ENCODE results near the gene CAPN9.

Gene CAPN9

GRCh38 chr1:230828421-230828820, 81.2 kb downstream of the CAPN9 start:
- Histone ChIP-seq H3K9me2 (replicated peaks; ENCODE audit: control insufficient read depth, low read length) (no peaks in the 10 kb centered on the region), H3K4me2 (ENCODE audit: low read length) (no peak overlapping the region), H3K79me2 (ENCODE audit: control insufficient read depth, low read length) (no peaks in the 10 kb centered on the region), H3K27ac (ENCODE audit: low read depth, low read length) (no peak overlapping the region), H3K27me3 (ENCODE audit: control insufficient read depth, low read length) (peaks cover 2% of the 10 kb centered on the region; the same call in 1 of the 2 replicates), H4K20me1 (ENCODE audit: control insufficient read depth, insufficient read depth, low read depth, low read length) (no peaks in the 10 kb centered on the region), H3F3A (ENCODE audit: control insufficient read depth, insufficient read depth) (no peaks in the 10 kb centered on the region), H3K9me3 (ENCODE audit: control insufficient read depth, insufficient read depth, low read length) (no peaks in the 10 kb centered on the region), H3K4me3 (ENCODE audit: low read length) (no peak overlapping the region), H3K36me3 (ENCODE audit: control insufficient read depth, low read length) (no peaks in the 10 kb centered on the region), H3K4me1 (ENCODE audit: control insufficient read depth, low read length) (no peaks in the 10 kb centered on the region)
- TF ChIP-seq EZH2phosphoT487 (IDR thresholded peaks at IDR 0.05; ENCODE audit: borderline replicate concordance, low read length) (no peak), CTCF (IDR thresholded peaks at IDR 0.05; ENCODE audit: low read depth, low read length, poor library complexity, severe bottlenecking) (no peak)

GRCh38 chr1:230831771-230832170, 84.6 kb downstream of the CAPN9 start:
- no peaks in the 10 kb centered on the region for H4K20me1 ChIP-seq (ENCODE audit: control insufficient read depth, insufficient read depth, low read depth, low read length)
- no peaks in the 10 kb centered on the region for H3K36me3 ChIP-seq (ENCODE audit: control insufficient read depth, low read length)
- TF ChIP-seq EZH2phosphoT487 (IDR thresholded peaks at IDR 0.05; ENCODE audit: borderline replicate concordance, low read length), result no peak
- TF ChIP-seq CTCF (IDR thresholded peaks at IDR 0.05; ENCODE audit: low read depth, low read length, poor library complexity, severe bottlenecking), result no peak

GRCh38 chr1:230832476-230832875, 85.3 kb downstream of the CAPN9 start:
- no peaks in the 10 kb centered on the region for H4K20me1 ChIP-seq (ENCODE audit: control insufficient read depth, insufficient read depth, low read depth, low read length)
- no peaks in the 10 kb centered on the region for H3K9me3 ChIP-seq (ENCODE audit: control insufficient read depth, insufficient read depth, low read length)
- no peaks in the 10 kb centered on the region for H3K27me3 ChIP-seq (ENCODE audit: control insufficient read depth, low read length)
- no peak for TF ChIP-seq EZH2phosphoT487 (IDR thresholded peaks at IDR 0.05; ENCODE audit: borderline replicate concordance, low read length)
- TF ChIP-seq CTCF (IDR thresholded peaks at IDR 0.05; ENCODE audit: low read depth, low read length, poor library complexity, severe bottlenecking), result no peak
- no peaks in the 10 kb centered on the region for H3K36me3 ChIP-seq (ENCODE audit: control insufficient read depth, low read length)
- H3K79me2 ChIP-seq (ENCODE audit: control insufficient read depth, low read length), result no peaks in the 10 kb centered on the region
- H3K4me2 ChIP-seq (ENCODE audit: low read length), result no peak overlapping the region
- no peak overlapping the region for H3K27ac ChIP-seq (ENCODE audit: low read depth, low read length)
- no peak overlapping the region for H3K4me3 ChIP-seq (ENCODE audit: low read length)
- H3F3A ChIP-seq (ENCODE audit: control insufficient read depth, insufficient read depth), result no peaks in the 10 kb centered on the region
- H3K4me1 ChIP-seq (ENCODE audit: control insufficient read depth, low read length), result no peaks in the 10 kb centered on the region
- H3K9me2 ChIP-seq (replicated peaks; ENCODE audit: control insufficient read depth, low read length), result no peaks in the 10 kb centered on the region

More at GRCh38 chr1:230831771-230832170, 84.6 kb downstream of the CAPN9 start:
- Histone ChIP-seq H3K4me1 (ENCODE audit: control insufficient read depth, low read length) (no peaks in the 10 kb centered on the region), H3K27ac (ENCODE audit: low read depth, low read length) (no peak overlapping the region), H3K4me3 (ENCODE audit: low read length) (no peak overlapping the region), H3K9me2 (replicated peaks; ENCODE audit: control insufficient read depth, low read length) (no peaks in the 10 kb centered on the region), H3K9me3 (ENCODE audit: control insufficient read depth, insufficient read depth, low read length) (no peaks in the 10 kb centered on the region), H3F3A (ENCODE audit: control insufficient read depth, insufficient read depth) (no peaks in the 10 kb centered on the region), H3K79me2 (ENCODE audit: control insufficient read depth, low read length) (no peaks in the 10 kb centered on the region), H3K4me2 (ENCODE audit: low read length) (no peak overlapping the region), H3K27me3 (ENCODE audit: control insufficient read depth, low read length) (no peaks in the 10 kb centered on the region)
